Gastroesophageal sphincter (tissue), 4 donors: Measurements from ENCODE around the gene KIF2C. TPM values are rescaled to one million over a fixed set of nuclear protein-coding genes. Genes with fewer than 3 reads are reported as not detected.
A peak's percentile ranks its signal among the peaks of the same experiment; 100 is the strongest.

ENCODE experiments used
- ATAC-seq: fragments of 150-250 bp; one replicate; pipeline ENCODE4 v1.9.1; 2016; ENCODE audit warnings: mild to moderate bottlenecking, moderate library complexity
- H3K27ac ChIP-seq, 4 donors: fragments of 200-600 bp; sonication (generic) in 3 of 4; 1 replicate in 3 of 4; 2 replicates in 1 of 4; pipeline ENCODE4 v1.5.1; 2016 to 2019
- H3K27me3 ChIP-seq: fragments of 200-600 bp; sonication (generic); one replicate; pipeline ENCODE4 v1.5.1; 2019
- H3K36me3 ChIP-seq, 2 donors: fragments of 200-600 bp; sonication (generic); one replicate each; pipeline ENCODE4 v1.5.1; 2019; ENCODE audit warnings: control low read depth in 1 of 2
- H3K4me1 ChIP-seq, 3 donors: fragments of 200-600 bp; sonication (generic); 1 replicate in 2 of 3; 2 replicates in 1 of 3; pipeline ENCODE4 v1.5.1; 2016 to 2019; ENCODE audit warnings: control low read depth in 2 of 3
- H3K4me3 ChIP-seq, 2 donors: fragments of 200-600 bp; sonication (generic); one replicate each; pipeline ENCODE4 v1.5.1; 2019; ENCODE audit warnings: mild to moderate bottlenecking in 1 of 2, moderate library complexity in 1 of 2
- H3K9me3 ChIP-seq, 3 donors: fragments of 200-600 bp; sonication (generic); one replicate each; pipeline ENCODE4 v1.5.1; 2017 to 2019; ENCODE audit warnings: control low read depth in 2 of 3
- CTCF ChIP-seq, 4 experiments: fragments of 200-600 bp in 2 of 4; fragments of 450-650 bp in 2 of 4; sonication (generic) in 1 of 4; IDR thresholded peaks; one replicate each; pipeline ENCODE4 v1.5.1; 2017 to 2019; ENCODE audit warnings: antibody characterized with exemption in 4 of 4, mild to moderate bottlenecking in 2 of 4, moderate library complexity in 2 of 4
- EP300 ChIP-seq: sonication (generic); formaldehyde crosslinking; IDR thresholded peaks from one replicate; pipeline ENCODE4 v1.6.1; 2017; ENCODE audit warnings: antibody characterized with exemption, mild to moderate bottlenecking
- POLR2A ChIP-seq, 2 donors: fragments of 450-650 bp; IDR thresholded peaks; one replicate each; pipeline ENCODE4 v1.6.1; 2017; ENCODE audit warnings: antibody characterized with exemption in 2 of 2, mild to moderate bottlenecking in 2 of 2, moderate library complexity in 1 of 2
- POLR2AphosphoS5 ChIP-seq: sonication (generic); formaldehyde crosslinking; IDR thresholded peaks from one replicate; pipeline ENCODE4 v1.6.1; 2017; ENCODE audit warnings: antibody characterized with exemption
- WGBS, 2 donors: methylation state at CpG; one replicate each; pipeline ENCODE4 v1.1.5; 2018; ENCODE audit warnings: low coverage in 1 of 2; 5-methylcytosine and 5-hydroxymethylcytosine counted together
- total RNA-seq, 4 donors: library from RNA; depleted of rRNA; stranded (reverse); fragments of >200 nt; gene quantifications; one replicate each; pipeline ENCODE4 v1.1.0, GENCODE V29; 2016

KIF2C gene
- total RNA-seq, 4 donors from 2014 or later: 0.40 to 2.2 (median 0.72) TPM

DNA sequence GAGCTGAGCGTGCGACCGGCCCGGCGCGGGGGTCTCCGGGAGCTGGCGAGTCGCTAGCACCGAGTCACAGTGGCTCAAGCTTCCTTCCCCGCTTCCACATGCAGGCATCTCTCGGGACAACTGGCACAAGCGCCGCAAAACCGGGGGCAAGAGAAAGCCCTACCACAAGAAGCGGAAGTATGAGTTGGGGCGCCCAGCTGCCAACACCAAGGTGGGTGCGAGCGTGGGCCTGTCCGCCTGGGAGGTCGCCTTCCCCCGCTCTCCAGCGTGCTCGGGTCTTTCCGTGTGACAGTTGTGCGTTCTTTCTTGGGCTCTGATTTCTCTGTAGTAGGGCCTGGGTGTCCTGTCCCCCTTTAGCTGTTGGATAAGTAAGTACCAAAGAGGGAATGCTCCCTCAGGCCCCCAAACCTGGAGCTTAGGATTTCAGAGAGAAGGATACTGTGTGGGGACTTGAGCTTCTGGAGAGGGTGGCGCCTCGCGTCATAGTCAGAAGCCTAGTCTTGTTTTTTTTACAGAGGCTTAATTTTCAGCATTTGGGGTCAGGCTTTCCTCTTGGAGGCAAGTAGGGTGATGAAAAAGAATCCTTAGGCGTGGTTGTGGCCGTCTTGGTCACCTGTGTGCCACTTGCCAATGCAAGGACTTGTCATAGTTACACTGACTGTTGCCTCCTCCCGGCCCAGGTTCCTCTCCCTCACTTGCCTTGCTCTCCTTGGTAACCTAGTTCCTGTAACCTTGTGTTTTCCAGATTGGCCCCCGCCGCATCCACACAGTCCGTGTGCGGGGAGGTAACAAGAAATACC is 36.5 kb downstream of the KIF2C start:
- no peak for TF ChIP-seq CTCF (IDR thresholded peaks at IDR 0.05)
- no peak for TF ChIP-seq EP300
- TF ChIP-seq POLR2A (IDR thresholded peaks at IDR 0.05): no peak
- TF ChIP-seq POLR2AphosphoS5: no peak
- ATAC-seq: peak; percentile 1
- Histone ChIP-seq H3K4me3 (peak overlapping the region; percentile 64 to 95), H3K9me3 (no peaks in the 10 kb centered on the region), H3K27ac (peak overlapping the region; percentile 90 to 99 (median 96)), H3K4me1 (peaks cover 0 to 35% (median 5%) of the 10 kb centered on the region in 3 donors), H3K36me3 (peaks cover 0 to 49% of the 10 kb centered on the region in 2 donors), H3K27me3 (no peaks in the 10 kb centered on the region)
- WGBS, 2 donors: 0% methylated on average over 3 of the region's 36 CpGs; no CpG with 5 or more reads in 1 of the 2 donors

DNA sequence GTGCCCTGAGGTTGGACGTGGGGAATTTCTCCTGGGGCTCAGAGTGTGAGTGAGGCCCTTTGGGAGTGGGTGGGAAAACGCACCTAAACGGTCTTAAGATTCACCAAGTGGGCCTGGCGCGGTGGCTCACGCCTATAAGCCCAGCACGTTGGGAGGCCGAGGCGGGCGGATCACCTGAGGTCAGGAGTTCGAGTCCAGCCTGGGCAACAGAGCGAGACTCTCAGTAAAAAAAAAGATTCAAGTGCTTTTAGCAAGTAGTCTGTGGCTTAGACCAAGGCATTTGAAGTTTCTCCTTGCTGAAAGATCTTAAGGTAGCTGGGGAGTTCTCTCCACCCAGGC is 37.1 kb downstream of the KIF2C start:
- H3K36me3 ChIP-seq: peaks cover 0 to 55% of the 10 kb centered on the region in 2 donors
- no peak for TF ChIP-seq CTCF (IDR thresholded peaks at IDR 0.05)
- TF ChIP-seq EP300: no peak
- no peak for TF ChIP-seq POLR2A (IDR thresholded peaks at IDR 0.05)
- TF ChIP-seq POLR2AphosphoS5: no peak
- peak overlapping the region; percentile 64 to 95 for H3K4me3 ChIP-seq
- peak overlapping the region; percentile 90 to 99 (median 96) for H3K27ac ChIP-seq
- H3K9me3 ChIP-seq: no peaks in the 10 kb centered on the region
- no peak for ATAC-seq
- no peaks in the 10 kb centered on the region for H3K27me3 ChIP-seq
- WGBS, 2 donors: 53% methylated on average over 5 of the region's 12 CpGs; no CpG with 5 or more reads in 1 of the 2 donors
- H3K4me1 ChIP-seq: peaks cover 0 to 35% (median 5%) of the 10 kb centered on the region in 3 donors

- Histone ChIP-seq H3K4me3 (no peak overlapping the region), H3K27me3 (no peaks in the 10 kb centered on the region), H3K9me3 (no peaks in the 10 kb centered on the region), H3K27ac (peak overlapping the region in 1 of 4 donors; percentile 90), H3K4me1 (peaks cover 0 to 35% (median 5%) of the 10 kb centered on the region in 3 donors), H3K36me3 (peaks cover 0 to 58% of the 10 kb centered on the region in 2 donors)
- ATAC-seq: no peak
- 70% methylated on average over 11 of the region's 14 CpGs; no CpG with 5 or more reads in 1 of the 2 donors for WGBS, 2 donors
- no peak for TF ChIP-seq CTCF (IDR thresholded peaks at IDR 0.05)
- no peak for TF ChIP-seq POLR2A (IDR thresholded peaks at IDR 0.05)
- no peak for TF ChIP-seq POLR2AphosphoS5
- no peak for TF ChIP-seq EP300
Observed at GRCh38 chr1:44777547-44777946, 37.9 kb downstream of the KIF2C start.

DNA sequence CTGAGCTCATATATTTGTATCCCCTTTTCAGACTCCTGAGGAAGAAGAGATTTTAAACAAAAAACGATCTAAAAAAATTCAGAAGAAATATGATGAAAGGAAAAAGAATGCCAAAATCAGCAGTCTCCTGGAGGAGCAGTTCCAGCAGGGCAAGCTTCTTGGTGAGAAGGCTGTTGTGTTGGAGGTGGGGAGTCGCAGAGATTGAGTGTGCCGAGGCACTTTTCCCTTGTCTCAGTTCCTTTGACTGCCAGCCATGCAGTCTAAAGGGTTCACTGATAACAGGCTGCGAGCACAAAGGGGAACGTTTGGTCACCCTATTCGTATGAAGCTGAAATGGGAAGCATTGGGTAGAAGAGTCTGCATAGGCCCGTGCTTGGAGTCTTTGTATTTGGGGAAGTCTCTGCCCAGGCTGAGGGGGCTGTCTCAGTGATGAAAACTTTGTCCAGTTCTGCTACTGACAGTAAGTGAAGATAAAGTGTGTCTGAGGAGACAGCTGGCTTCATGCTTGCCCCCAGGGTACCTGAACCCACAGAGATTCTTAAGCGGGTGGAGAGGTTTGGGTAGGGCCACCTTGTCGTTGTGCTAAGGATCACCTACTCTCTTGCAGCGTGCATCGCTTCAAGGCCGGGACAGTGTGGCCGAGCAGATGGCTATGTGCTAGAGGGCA is 38.5 kb downstream of the KIF2C start:
- TF ChIP-seq CTCF (IDR thresholded peaks at IDR 0.05): no peak
- no peak for TF ChIP-seq POLR2A (IDR thresholded peaks at IDR 0.05)
- no peak for TF ChIP-seq POLR2AphosphoS5
- no peak for TF ChIP-seq EP300
- 56 to 74% methylated on average over 7 to 10 of the region's 13 CpGs for WGBS, 2 donors
- ATAC-seq: no peak
- Histone ChIP-seq H3K27ac (no peak overlapping the region), H3K4me1 (peaks cover 0 to 35% (median 5%) of the 10 kb centered on the region in 3 donors), H3K36me3 (peaks cover 0 to 58% of the 10 kb centered on the region in 2 donors), H3K4me3 (no peak overlapping the region), H3K9me3 (no peaks in the 10 kb centered on the region), H3K27me3 (no peaks in the 10 kb centered on the region)
